GM13977 (cell line): ENCODE measurements around the gene NDUFS2.
"Not testable (repeated sequence)": the region's sequence is repeated elsewhere in the genome, so short reads cannot be mapped to it uniquely, and the experiment has no call there.

Experiments used
- DNase-seq: peaks from one replicate; pipeline ENCODE4 v3.0.0; 2012; ENCODE audit warnings: low spot score
- in situ Hi-C: fragments of 300-500 bp; cut with MboI; formaldehyde crosslinking; loops from one replicate; pipeline ENCODE4 v1.12.0; 2022; ENCODE audit warnings: low sequenced_read_pairs, low pct_unique_long_range_greater_than_20kb, mixed read lengths, inconsistent platforms; ENCODE audit not compliant: unreplicated experiment
- TF ChIP-seq, protein P1 (sequence below): IDR thresholded peaks from 2 replicates; pipeline ENCODE4 v1.5.1; 2012; ENCODE audit warnings: mild to moderate bottlenecking, control low read depth; ENCODE audit not compliant: insufficient read depth; ENCODE audit errors: extremely low read depth, missing control alignments

NDUFS2 gene

GRCh38 chr1:161251579-161251978 lies 49.4 kb downstream of the NDUFS2 start:
- in situ Hi-C loops = no loop called here
- TF ChIP-seq, protein P1, sequence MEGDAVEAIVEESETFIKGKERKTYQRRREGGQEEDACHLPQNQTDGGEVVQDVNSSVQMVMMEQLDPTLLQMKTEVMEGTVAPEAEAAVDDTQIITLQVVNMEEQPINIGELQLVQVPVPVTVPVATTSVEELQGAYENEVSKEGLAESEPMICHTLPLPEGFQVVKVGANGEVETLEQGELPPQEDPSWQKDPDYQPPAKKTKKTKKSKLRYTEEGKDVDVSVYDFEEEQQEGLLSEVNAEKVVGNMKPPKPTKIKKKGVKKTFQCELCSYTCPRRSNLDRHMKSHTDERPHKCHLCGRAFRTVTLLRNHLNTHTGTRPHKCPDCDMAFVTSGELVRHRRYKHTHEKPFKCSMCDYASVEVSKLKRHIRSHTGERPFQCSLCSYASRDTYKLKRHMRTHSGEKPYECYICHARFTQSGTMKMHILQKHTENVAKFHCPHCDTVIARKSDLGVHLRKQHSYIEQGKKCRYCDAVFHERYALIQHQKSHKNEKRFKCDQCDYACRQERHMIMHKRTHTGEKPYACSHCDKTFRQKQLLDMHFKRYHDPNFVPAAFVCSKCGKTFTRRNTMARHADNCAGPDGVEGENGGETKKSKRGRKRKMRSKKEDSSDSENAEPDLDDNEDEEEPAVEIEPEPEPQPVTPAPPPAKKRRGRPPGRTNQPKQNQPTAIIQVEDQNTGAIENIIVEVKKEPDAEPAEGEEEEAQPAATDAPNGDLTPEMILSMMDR = no peak

GRCh38 chr1:161255302-161255701 lies 53.1 kb downstream of the NDUFS2 start:
- DNase-seq, in situ Hi-C loops: not testable (repeated sequence)

More at GRCh38 chr1:161251579-161251978, 49.4 kb downstream of the NDUFS2 start:
- no peak for DNase-seq

DNA sequence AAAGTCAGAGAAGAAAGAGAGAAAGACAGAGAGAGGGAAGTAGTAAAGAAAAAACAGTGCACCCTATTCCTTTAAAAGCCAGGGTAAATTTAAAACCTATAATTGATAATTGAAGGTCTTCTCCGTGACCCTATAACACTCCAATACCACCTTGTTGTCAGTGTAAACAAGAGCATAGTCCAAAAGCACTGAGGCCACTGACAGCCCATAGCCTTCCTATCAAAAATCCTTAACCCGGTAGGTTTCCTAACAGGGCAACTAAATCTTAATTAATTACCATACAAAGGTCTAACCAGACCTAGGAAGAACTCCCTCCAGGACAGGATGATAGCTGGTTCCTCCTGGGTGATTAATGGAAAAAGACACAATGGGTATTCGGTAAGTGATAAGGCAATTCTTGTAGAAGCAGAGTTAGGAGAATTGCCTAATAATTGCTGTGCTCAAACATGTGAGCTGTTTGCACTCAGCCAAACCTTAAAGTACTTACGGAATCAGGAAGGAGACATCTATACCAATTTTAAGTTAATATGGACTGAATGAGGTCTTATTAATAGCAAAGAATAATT lies 53.9 kb downstream of the NDUFS2 start:
- in situ Hi-C loops, DNase-seq: not testable (repeated sequence)

GRCh38 chr1:161257109-161257508 lies 54.9 kb downstream of the NDUFS2 start:
- DNase-seq, in situ Hi-C loops: not testable (repeated sequence)

- DNase-seq = peak; percentile 82
- TF ChIP-seq, protein P1 = no peak
- in situ Hi-C loops = no loop called here
These were observed 56.5 kb downstream of the NDUFS2 start, which contains the start of gene PCP4L1 for GRCh38 chr1:161258439-161259344. Gene PCP4L1, plus strand, starts transcription at chr1:161258745. Its CDS starts 230 bp downstream, at chr1:161258975.

GRCh38 chr1:161259345-161259702 lies 57.2 kb downstream of the NDUFS2 start:
- TF ChIP-seq, protein P1 = no peak
- in situ Hi-C loops = no loop called here
- DNase-seq = no peak

GRCh38 chr1:161259765-161260164 lies 57.6 kb downstream of the NDUFS2 start:
- in situ Hi-C loops = no loop called here
- no peak for DNase-seq
- TF ChIP-seq, protein P1 = no peak
